ENCODE measurements around the gene ARHGEF28.

The ARHGEF28 gene

DNA sequence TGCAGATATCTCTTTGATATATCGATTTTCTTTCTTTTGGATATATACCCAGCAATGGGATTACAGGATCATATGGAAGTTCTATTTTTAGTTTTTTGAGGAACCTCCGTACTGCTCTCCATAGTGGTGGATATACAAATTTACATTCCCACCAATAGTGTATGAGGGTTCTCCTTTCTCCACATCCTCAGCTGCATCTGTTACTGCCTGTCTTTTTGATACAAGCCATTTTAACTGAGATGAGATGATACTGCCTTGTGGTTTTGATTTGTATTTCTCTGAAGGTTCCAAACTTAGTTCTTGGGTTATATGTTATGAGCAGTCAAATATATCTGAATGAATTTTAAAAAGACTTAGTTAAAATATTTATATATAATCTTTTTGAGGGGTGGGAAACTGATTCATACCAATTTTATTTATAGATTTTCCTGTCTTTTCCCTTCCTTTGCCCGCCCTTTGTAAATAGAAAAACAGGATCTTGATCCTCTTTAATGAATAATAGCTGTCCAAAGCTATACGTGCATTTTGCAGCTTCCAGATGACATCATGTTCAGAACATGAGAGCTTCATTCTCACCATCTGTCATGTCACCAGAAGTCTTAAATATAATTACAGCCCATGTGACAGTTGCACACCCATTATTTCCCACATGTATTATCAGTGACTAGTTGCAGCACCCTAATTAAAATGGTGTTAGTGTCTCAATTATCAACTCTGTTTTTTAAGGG is 6.2 kb upstream of the ARHGEF28 start:
- DNase-seq: no peak

DNA sequence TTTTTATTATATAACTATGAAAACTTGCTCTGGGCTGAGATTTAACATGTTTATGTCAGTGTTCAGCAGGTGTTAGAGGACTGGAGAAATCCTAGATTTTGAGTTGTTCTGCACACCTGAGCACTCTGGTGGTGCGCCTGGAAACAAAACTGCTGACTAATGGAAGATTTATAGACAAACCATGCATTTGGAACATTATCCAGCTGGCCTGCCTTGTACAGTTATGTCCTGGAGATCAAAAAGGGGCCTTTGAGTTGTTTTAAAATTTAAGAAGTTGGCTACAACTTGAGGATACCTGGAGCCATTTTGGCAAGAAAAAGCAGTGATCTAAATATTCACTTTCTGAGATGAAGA is 5.7 kb upstream of the ARHGEF28 start:
- no peak for DNase-seq

DNA sequence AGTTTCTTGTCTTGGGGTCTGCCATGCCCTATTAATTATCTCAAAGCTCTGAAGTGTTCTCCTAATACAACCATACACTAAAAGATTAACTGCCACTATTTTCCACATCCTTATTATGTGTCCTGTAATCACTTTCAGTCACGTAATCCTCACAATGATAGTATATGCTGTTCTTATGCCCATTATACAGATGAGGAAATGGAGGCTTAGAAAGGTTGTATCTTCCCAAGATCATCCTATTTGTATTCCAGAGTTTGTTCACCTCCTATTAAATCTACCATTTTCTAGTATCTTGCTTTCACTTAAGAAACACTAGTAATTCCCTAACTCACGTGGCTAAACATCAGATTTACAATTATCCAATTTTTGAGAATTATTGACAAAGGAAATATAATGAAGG is 2.9 kb upstream of the ARHGEF28 start:
- DNase-seq: no peak

DNA sequence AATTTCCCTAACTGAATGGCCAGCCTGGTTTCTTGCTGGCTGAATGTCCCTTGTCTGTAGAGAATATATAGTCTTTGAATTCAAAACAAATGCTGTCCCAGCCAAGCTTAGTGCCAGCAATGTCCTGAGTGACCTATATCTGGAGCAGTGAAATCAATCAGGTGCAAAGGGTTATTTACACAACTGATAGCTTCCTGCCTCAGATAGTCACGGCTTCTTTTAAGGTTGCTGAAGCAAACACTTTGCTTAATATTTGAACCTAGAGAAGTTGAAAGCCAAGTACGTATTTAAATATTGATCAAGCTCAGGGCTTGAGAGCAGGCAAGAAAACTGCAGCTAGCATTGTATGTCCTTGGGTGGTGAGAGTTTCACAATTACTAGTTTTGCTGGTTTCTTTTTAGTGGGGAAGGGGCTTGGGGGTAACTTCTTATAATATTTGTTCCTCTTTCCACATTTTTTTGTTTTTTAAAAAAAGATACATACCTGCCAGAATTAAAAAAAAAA is 2.0 kb upstream of the ARHGEF28 start:
- DNase-seq: no peak

DNA sequence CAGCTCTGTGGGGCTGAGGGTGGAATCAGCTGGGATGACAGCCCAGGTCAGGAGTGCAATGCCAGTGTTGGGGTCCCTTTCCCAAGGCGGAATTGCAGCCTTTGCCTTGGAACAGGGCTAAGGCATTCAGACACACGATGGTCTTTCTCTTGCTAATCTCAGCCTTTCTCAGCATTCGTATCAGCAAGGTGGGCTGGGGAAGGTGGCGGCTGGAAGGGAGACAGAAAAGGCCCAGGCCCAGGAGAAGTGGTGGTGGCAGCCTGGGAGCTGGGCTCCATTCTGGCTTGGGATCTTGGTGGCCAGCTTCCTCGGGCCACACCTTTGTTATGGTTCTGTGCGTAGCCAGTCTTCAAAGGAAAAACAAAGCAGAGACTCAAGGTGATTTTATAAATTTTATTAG is 1.1 kb upstream of the ARHGEF28 start:
- DNase-seq: no peak

DNA sequence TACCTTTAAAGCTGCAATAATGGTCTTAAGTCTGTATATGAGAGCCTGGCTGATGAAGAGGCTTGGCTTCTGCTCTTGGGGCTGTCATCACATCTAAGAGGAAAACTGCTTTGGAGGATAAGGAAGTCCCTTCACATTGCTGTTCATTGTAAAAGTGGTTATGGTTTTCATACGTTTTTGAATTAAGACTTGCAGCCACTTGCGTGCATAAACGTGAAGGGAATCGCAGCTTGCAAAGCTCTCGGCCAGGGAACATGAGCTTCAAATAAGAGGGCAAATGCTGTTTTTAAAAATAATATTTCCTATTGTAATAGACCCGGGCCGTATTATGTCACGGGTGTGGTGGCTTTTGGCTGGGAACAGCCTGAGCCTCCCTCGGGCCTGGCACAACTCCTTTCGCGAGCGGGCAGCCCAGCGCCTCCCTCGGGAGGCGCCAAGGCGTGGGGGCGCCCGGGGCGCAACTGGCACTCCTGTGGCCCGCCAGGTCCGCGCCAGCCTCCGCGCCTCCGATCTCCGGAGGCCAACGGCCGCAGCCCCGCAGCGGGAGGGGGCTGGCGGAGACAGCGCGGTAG is 538 bp upstream of the ARHGEF28 start:
- DNase-seq: no peak

DNA sequence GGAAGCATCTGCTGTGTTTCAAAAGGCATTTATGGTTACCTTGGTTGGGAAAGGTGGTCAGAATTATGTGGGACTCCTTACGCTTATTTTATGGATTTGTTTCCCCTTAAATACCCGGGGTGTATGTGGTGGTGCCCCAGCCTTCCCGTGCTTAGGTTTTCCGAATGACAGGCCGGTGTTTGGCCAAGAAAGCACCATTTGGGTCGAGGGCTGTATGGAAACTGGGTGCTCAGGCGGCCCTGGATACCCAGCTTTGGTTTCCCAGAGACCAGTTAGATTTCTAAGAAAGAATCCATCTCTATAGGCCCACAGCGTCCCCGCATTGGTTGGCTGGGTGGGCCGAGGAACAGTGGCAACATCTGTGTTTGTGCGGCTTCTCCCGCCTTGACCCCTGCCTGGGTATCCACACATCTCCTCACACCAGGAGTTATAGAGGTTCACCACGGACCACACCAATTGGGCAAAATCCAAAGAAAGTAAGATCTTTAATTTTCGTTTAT is 868 bp downstream of the ARHGEF28 start:
- DNase-seq: no peak

DNA sequence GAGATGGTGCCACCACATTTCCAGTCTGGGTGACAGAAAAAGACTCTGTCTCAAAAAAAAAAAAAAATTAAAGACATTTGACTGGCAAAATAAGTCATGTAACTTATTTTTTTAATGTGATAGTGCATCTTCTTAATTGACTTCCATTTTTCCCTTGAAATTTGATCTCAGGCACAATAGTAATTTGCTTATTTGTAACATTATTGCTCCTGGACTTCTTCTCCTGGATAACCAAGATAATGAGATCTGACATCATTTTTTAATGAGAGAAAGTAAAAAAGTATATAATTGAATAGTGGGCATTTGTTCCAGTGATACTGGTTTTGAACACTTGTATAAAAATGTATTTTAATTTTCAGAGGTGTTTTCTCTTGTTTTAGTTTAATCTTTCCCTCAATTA is 3.5 kb downstream of the ARHGEF28 start:
- no peak for DNase-seq

DNA sequence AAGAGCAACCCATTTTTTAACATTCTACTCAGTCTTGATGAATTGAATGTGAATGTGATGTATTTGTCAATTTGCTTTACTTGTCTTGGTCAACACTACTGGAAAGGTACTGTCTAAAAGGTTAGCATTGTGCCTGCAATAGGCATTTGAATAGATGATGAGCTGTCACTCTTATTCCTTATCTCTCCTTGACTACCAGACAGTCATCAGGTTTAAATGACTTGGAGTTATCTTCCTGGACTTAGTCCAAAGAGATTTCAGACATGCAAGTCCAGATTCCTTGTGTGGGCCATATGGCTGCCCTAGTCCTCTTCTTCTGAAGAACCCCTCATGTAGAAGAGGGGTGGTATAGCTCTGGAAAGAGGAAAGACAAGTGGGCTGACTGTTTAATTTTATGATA is 4.8 kb downstream of the ARHGEF28 start:
- DNase-seq: no peak

DNA sequence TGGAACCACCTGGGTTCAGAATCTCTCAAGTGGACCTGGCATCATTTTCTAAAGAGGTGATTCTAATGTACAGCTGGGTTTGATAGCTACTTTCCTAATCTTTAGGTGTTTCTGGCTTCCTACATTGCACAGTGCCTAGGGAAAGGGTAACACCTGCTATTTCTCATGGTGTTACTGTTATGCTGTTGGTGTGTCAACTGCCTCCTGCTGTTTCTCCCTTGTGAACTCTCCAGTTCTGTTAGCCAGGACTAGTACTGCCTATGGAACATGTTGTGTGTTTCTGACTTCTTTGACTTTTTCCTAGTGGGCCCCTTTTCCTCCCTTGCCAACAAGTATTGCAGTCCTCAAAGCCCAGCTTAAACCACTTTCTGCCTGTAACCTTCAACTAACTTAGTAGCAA is 5.5 kb downstream of the ARHGEF28 start:
- no peak for DNase-seq

DNA sequence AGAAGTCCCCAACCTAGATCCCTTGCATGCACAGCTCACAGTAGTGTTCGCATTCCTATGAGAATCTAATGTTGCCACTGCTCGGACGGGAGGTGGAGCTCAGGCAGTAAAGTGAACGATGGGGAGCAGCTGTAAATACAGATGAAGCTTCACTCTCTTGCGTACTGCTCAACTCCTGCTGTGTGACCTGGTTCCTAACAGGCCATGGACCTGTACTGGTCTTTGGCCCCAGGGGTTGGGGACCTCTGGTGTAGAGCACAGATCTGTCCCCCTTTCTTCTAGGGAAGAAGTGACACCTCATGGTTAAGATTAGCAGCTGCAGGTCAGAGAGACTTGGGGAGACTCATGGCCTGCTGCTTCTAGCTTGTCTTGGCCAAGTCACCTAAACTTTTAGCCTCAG is 7.1 kb downstream of the ARHGEF28 start:
- no peak for DNase-seq

DNA sequence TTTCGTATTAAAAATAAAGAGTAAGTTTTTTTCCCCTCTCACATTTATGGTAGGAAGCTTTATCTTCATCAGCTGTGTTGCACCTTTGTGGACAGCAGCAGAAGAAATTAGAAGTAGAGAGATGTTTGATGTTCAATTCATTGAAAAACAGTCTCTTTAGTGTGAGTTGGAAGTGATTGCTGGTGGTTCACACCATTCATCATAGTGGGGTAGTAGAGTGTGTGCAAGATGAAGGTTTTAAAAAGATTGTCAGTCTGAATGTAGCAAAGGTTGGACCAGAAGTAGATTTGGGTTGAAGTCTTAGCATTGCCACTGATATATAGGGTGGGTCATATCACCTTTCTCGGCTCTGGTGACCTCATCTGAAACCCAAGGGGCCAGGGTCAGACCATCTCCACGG is 10.4 kb downstream of the ARHGEF28 start:
- no peak for DNase-seq

DNA sequence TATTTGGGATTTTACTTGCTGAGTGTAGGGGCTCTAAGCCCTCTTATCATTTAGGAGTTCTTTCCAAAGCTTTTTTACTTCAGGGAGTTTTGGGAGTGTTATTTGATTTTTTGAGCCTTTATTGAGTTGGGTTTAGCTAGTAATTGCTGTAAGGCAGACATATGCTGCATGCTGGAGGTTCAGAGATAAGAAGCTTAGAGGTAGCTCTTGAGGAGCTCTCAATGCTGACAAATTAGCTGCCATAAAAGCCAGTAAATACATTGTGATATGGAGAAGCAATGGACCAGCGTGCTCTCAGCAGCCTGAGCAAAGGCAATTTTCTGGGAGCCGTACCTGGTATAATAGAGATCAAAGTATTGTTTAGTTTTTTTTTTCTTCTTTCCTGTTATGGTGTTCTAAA is 11.6 kb downstream of the ARHGEF28 start:
- DNase-seq: no peak

DNA sequence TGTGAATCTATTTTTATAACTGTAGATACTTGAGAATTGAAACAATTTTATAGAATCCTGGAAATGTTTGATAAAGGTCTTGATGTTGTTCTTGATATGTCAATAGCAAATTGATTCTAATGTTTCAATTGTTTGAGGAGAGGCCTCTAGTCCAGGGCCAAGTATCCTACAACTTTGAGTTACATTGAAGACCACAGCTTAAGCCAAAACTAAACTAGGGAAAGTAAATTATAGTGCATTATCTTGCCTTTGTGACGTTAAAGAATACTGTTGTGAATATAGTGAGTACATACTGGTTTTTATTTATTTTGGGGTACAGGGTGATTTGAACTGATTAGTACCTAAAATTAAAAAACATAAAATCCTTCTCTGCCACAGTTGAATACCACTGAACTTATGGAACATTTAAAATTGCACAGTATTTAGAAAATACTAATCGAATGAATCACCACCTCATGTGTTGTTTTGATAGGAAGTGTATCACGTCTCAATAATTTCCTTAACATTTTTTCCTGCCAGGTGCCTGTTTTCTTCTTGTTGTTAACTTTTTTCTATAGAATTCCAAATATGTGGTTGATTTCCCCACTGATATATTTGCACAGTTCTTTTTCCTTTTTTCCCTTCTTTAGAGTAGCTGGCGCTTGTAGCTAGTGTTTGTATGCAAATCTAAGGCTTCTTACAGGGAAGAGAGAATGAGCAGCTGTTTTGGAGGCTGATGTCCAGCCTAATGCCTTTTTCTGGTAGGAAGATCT is 12.5 kb downstream of the ARHGEF28 start:
- no peak for DNase-seq

DNA sequence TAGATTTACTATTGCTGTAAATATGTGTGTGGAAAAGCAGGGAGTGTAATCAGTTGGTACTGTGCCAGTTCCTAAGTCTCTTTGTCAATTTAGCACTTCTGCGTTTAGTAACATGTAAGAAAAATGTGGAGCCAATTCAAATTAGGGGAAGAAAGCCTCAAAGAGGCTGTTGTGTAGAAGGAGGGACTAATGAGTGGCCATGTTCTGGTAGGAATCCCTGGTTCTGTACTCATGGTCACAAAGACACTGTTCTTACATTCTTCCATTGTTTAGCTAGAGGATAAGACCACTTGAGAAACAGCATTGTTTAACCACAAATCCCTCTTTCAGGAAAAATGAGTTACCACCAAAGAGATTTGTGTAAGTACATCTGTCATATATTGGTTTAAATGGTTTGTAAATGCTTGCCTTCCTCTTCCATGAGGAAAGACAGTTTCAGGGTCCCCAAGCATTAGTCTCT is 14.9 kb downstream of the ARHGEF28 start:
- DNase-seq: no peak

DNA sequence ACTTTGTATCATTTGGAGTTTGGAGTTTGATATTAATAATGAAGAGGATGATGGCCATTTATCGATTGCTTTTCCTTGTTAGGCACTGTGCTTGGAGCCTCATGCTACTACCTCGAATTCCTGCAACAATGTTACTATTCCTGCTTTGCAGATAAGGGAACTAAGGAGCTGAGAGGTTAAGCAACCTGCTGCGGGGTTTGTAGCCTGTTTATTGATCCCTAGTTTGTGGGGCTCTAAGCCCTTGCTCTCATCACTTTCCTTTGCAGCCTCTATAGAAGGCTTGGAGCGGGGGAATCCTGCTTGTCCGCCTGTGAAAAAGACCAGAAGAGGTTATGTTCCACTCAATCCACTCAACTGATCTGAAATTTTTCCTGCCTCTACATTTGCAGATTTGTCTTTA is 15.8 kb downstream of the ARHGEF28 start:
- no peak for DNase-seq

DNA sequence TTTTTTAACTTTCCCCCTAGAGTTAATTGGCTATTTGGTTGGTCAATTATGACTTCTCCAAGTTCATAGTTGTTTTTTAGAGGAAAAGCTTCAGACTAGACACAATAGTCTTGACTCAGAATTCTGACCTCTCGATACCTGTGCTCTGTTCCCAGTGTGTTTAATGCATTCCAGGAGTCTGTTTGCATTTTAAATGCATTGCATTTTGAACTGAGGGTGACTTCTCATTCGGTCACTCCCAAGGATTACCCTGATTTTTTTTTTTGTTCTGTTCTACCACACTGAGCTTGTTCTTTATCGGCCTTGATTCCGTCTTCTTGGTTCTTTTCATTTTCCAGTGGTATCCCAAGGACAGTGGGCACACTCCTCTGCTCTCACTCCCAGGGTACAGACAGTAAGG is 16.3 kb downstream of the ARHGEF28 start:
- no peak for DNase-seq

DNA sequence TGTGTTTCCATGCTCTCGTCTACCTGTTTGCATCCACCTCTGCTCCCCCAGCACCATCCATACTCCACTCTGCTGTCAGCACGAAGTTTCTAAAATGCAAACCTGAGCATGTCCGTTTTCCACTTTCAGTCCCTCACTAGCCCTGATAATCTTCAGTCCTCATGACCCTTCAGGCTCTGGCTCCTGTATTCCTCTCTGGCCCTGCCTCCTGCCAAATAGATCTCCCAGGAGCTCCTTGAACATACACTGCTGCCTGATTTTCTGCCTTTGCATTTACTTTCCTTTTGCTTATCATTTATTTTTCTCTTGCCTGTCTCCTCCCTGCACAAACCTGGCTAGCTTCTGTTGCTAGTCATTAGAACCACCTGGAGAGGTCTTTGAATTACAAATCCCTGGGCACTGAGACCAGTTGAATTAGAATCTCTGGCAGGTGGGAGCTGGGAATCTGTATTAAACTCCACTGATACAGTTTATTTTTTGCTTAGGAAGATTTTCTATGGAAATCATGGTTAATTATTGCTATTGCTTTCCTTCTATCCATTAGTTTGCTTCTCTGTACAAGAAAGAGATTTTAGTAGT is 18.5 kb downstream of the ARHGEF28 start:
- DNase-seq: no peak

DNA sequence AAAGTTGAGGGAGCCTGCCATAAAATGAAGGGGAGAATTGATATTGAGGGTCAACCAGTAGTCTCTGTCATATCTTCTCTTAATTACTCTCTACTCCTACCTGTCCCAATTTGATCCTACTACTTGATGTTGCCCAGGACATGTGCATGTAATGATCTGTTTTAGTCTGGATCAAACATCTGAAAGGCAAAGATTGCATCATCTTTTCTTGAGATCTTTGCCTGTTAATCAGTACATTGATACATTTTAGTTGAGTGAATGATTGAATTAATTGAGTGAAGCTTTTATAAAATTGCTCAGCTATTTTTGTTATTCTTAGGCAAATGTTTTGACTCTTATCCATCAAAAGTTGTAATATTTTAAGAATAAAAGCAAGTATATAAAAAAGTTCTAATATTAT is 21.7 kb downstream of the ARHGEF28 start:
- DNase-seq: no peak

DNA sequence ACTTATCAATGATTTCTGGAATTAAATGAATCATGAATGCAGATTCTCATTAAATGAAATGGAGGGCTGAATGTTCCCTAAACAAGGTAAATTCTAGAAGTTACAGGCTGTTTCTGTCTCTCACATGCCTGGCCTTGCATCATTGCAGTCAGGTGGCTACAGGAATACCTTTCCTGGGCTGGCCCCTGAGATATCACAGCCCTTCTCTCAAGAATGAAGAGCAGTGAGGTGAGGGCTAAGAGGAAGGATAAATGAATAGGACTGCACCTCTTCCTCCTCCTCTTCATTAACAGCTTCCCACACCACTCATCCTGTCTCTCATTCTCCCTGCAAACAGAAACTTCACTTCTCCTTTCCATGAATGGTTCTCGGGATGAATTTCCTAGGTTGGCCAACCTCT is 22.5 kb downstream of the ARHGEF28 start:
- DNase-seq: no peak

DNA sequence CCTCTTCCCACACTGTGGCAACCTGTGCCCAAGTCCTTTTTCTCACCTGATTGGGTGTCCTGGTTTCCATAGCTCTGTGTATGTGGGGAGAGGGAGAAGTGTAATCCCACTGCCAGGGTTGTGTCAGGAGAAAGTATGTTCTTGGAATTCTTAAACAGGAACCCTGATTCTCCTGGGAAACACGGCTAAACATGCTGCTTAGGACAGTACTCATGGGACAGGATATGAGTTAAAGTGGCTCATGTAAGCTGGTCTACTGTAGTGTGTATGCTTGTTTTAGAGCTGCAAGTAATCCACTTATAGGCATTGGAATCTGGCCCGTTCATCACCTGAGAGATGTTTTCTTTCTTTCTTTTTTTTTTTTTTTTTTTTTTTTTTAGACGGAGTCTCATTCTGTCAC is 23.9 kb downstream of the ARHGEF28 start:
- no peak for DNase-seq

DNA sequence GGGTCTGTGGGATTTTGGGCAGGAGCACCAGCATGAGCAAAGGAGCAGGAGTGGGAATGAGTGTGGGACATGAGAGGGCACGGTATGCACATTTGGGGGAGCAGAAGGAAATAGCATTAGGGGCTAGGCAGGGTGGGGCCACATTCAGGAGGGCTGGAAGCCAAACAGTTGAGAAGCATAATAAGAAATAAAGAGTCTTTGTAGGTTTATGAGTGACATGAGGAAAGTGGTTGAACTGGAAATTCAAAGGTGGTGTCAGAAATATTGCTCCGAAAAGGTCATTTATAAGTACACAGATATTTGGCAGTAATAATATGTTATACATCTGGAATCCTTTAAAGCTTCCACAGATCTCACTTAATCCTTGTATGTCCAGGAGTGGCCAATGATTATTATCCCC is 26.4 kb downstream of the ARHGEF28 start:
- DNase-seq: no peak

DNA sequence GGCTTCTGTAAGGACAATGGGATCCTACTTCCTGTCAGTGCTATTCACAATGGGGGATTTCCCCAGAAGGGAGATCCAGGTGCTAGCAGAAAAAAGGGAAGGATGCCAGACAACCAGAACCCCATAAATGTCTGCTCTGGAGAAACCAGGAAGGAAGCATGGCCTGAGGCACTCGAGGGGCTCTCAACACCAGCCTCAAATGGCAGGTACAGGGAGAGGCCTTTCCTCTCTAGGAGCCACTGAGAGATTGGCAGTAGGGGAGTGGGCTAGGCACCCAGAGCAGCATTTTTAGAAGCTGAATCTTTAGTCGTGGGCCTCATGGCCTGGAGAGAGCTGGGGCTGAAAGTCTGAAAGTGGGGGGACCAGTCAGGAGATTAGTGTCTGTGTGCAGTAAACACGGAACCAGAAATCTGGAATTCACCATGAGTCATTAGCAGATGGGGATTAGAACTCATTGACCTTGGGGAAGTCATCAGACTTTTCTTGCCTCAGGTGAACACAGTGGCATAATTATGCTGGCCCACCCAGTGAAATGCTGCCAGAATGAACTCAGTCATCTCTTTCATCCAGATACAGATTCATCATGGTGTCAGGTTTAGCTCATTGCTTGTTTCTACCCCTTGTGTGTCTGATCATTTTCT is 28.3 kb downstream of the ARHGEF28 start:
- DNase-seq: peak in 1 of 2 donors; percentile 28

Measured in inflammatory macrophage treated with lipopolysaccharide for 1 hour (primary cell).